ENCODE results near the gene KPNB1. TPM values are rescaled to one million over a fixed set of nuclear protein-coding genes. Genes with fewer than 3 reads are reported as not detected.

The KPNB1 gene
- total and polyA plus RNA-seq, 2 of the 4 experiments (the other 2 are of a cell fraction), result 206 to 1,082 TPM

- peaks cover 13% of the 10 kb centered on the region for H3K4me1 ChIP-seq (ENCODE audit: control insufficient read depth, insufficient read depth, low read length)
- dilution Hi-C loops (cut with HindIII; ENCODE audit: low sequenced_read_pairs, unreplicated experiment) (no loop called here), in situ Hi-C loops (cut with MboI; ENCODE audit: low sequenced_read_pairs) (loop anchor here (25.0 kb wide), 1 partner anchor 458 kb away; no protein-coding TSS in a partner anchor), intact Hi-C loops (cut with micrococcal nuclease) (loop anchor here (5.0 kb wide), 1 partner anchor 258 kb away; no protein-coding TSS in a partner anchor)
- H2BK15ac ChIP-seq (ENCODE audit: low read depth, low read length), result no peak overlapping the region
- H3K23ac ChIP-seq (ENCODE audit: low read depth, low read length), result no peak overlapping the region
- H2BK120ac ChIP-seq (ENCODE audit: low read depth, low read length), result no peak overlapping the region
- BruUV-seq (replicated peaks), result no TSS peak
- ChIA-PET POLR2A (ENCODE audit: unreplicated experiment) (no interaction called here), CTCF (interaction anchor here (0.7 kb wide), 1 partner anchor 20 kb away, joined by 3 read pairs; no protein-coding TSS in a partner anchor)
- no peak overlapping the region for H2AK9ac ChIP-seq (replicated peaks; ENCODE audit: low read depth, low read length, poor library complexity)
- 100% methylated on average over 1 of the region's 3 CpGs; no CpG with 5 or more reads in 1 of the 2 experiments for WGBS, 2 experiments (ENCODE audit: extremely low coverage in 2 of 2, insufficient read length in 1 of 2)
- 0 out of 2 replicates have a peak overlapping the region, but pooled peaks have one; percentile 16 for H4K5ac ChIP-seq (ENCODE audit: low read depth, low read length)
- no peak overlapping the region for H3K14ac ChIP-seq (replicated peaks; ENCODE audit: low read depth, low read length)
- H3K56ac ChIP-seq (ENCODE audit: extremely low read depth, insufficient read depth, low read length), result no peak overlapping the region
- H3K4ac ChIP-seq (ENCODE audit: low read depth, low read length), result no peak overlapping the region
- H2BK5ac ChIP-seq (ENCODE audit: low read depth, low read length, poor library complexity, severe bottlenecking), result peak overlapping the region; percentile 96
- no peak overlapping the region for H4K91ac ChIP-seq (ENCODE audit: insufficient read depth, low read depth, low read length)
- peak overlapping the region; percentile 47; the same call in 1 of the 2 replicates for H3K18ac ChIP-seq (ENCODE audit: low read depth, low read length)
- peaks cover 19% of the 10 kb centered on the region for H3K36me3 ChIP-seq (ENCODE audit: control insufficient read depth, insufficient read depth, low read length)
- peaks cover 4% of the 10 kb centered on the region for H4K20me1 ChIP-seq (ENCODE audit: insufficient read depth, low read length)
- 0 out of 2 replicates have a peak overlapping the region, but pooled peaks have one; percentile 45 for H2AK5ac ChIP-seq (ENCODE audit: low read depth, low read length)
- no peak overlapping the region for H3K9ac ChIP-seq (ENCODE audit: low read depth, low read length)
- H3K79me1 ChIP-seq (ENCODE audit: low read depth in 1 of 2, low read length in 2 of 2), result peaks cover 12 to 28% of the 10 kb centered on the region in 2 experiments; a peak in 3 of 4 replicates
- H3K27ac ChIP-seq (ENCODE audit: insufficient read depth, low read length), result peak overlapping the region; percentile 43; the same call in 1 of the 2 replicates
- H3K4me2 ChIP-seq (ENCODE audit: low read depth, low read length), result no peak overlapping the region
- H3K27me3 ChIP-seq (ENCODE audit: control insufficient read depth, insufficient read depth, low read length), result no peaks in the 10 kb centered on the region
- no peak for ATAC-seq (ENCODE audit: low read depth)
- no peak overlapping the region for H2BK20ac ChIP-seq (ENCODE audit: low read depth, low read length)
- no peak overlapping the region for H2AFZ ChIP-seq (replicated peaks; ENCODE audit: low read length, poor library complexity)
- no peak overlapping the region for H3K4me3 ChIP-seq (ENCODE audit: insufficient read depth, low read depth, low read length)
- peak overlapping the region in 1 of 2 experiments; percentile 26; a peak in 1 of 4 replicates for H4K8ac ChIP-seq (ENCODE audit: low read depth in 2 of 2, low read length in 2 of 2)
- H3K9me1 ChIP-seq (ENCODE audit: insufficient read depth, low read length), result no peaks in the 10 kb centered on the region
- DNase-seq, result no peak
- H3K9me3 ChIP-seq (ENCODE audit: control insufficient read depth, insufficient read depth, low read length), result no peaks in the 10 kb centered on the region
- no peak for TF ChIP-seq POLR2A (IDR thresholded peaks at IDR 0.05; ENCODE audit: low read depth, low read length)
- TF ChIP-seq CEBPB (IDR thresholded peaks at IDR 0.05; ENCODE audit: low read depth, low read length), result no peak
- no peak for TF ChIP-seq SMC3 (IDR thresholded peaks at IDR 0.05; ENCODE audit: low read depth, low read length)
- no peak for TF ChIP-seq ELK1 (IDR thresholded peaks at IDR 0.05; ENCODE audit: borderline replicate concordance, low read depth, low read length)
- TF ChIP-seq RFX5 (IDR thresholded peaks at IDR 0.05; ENCODE audit: low read depth, low read length), result no peak
- no peak for TF ChIP-seq BHLHE40 (IDR thresholded peaks at IDR 0.05; ENCODE audit: low read depth, low read length)
- no peak for TF ChIP-seq MXI1 (IDR thresholded peaks at IDR 0.05; ENCODE audit: borderline replicate concordance, low read depth, low read length)
- TF ChIP-seq MAZ (IDR thresholded peaks at IDR 0.05; ENCODE audit: borderline replicate concordance, low read depth, low read length), result no peak
- no peak for TF ChIP-seq RAD21 (IDR thresholded peaks at IDR 0.05; ENCODE audit: low read length)
- TF ChIP-seq MAFK (IDR thresholded peaks at IDR 0.05; ENCODE audit: low read depth, low read length), result no peak
- TF ChIP-seq FOS (IDR thresholded peaks at IDR 0.05; ENCODE audit: low read depth, low read length), result no peak
- no peak for TF ChIP-seq NFE2L2 (IDR thresholded peaks at IDR 0.05; ENCODE audit: low read depth, low read length)
- no peak for TF ChIP-seq USF2 (IDR thresholded peaks at IDR 0.05; ENCODE audit: low read depth, low read length)
- no peak for TF ChIP-seq RCOR1 (IDR thresholded peaks at IDR 0.05; ENCODE audit: insufficient replicate concordance, low read length)
- no peak for TF ChIP-seq CHD1 (IDR thresholded peaks at IDR 0.05; ENCODE audit: low read depth, low read length)
Observed at GRCh38 chr17:47620503-47621245, 29.0 kb upstream of the KPNB1 start.

Data from IMR-90 (cell line).